WTC11 (cell line): ENCODE measurements around the gene TLE5. TPM values are rescaled to one million over a fixed set of nuclear protein-coding genes. Genes with fewer than 3 reads are reported as not detected.
A peak's percentile ranks its signal among the peaks of the same experiment; 100 is the strongest.

Experiments
- ATAC-seq: fragments of 200-7000 bp; cut with Tn5 transposase; 2 replicates; pipeline ENCODE4 v1.10.0; 2021; ENCODE audit warnings: mild to moderate bottlenecking, moderate library complexity
- CTCF ChIA-PET: fragments of 300-600 bp; sonication (Branson Sonifier 250); formaldehyde crosslinking; loops from one replicate; lab custom pipeline; 2021; ENCODE audit warnings: antibody characterized with exemption; lab: Charles Lee
- POLR2A ChIA-PET: fragments of 350-600 bp; sonication (Branson Sonifier 250); formaldehyde crosslinking; loops from one replicate; lab custom pipeline; 2021; ENCODE audit warnings: antibody characterized with exemption; lab: Charles Lee
- DNase-seq: peaks from one replicate; pipeline ENCODE4 v3.0.0; 2021; ENCODE audit warnings: low spot score
- H3K27ac Mint-ChIP-seq: 2 replicates; pipeline ENCODE4 v1.8.0; 2021; ENCODE audit warnings: mixed read lengths
- H3K27me3 Mint-ChIP-seq: 2 replicates; pipeline ENCODE4 v1.8.0; 2021; ENCODE audit warnings: low read depth, mild to moderate bottlenecking, moderate library complexity, mixed read lengths
- H3K36me3 Mint-ChIP-seq: 2 replicates; pipeline ENCODE4 v1.8.0; 2021; ENCODE audit warnings: mixed read lengths
- H3K4me1 Mint-ChIP-seq: 2 replicates; pipeline ENCODE4 v1.8.0; 2022; ENCODE audit warnings: mixed read lengths
- H3K4me3 Mint-ChIP-seq: 2 replicates; pipeline ENCODE4 v1.8.0; 2021; ENCODE audit warnings: mild to moderate bottlenecking, moderate library complexity, mixed read lengths
- H3K9me3 Mint-ChIP-seq: 2 replicates; pipeline ENCODE4 v1.8.0; 2021; ENCODE audit warnings: mixed read lengths
- FOXP1 ChIP-seq: sonication (generic); formaldehyde crosslinking; IDR thresholded peaks from 2 replicates; pipeline ENCODE4 v1.8.0; 2022; ENCODE audit warnings: missing genetic modification reagents, mild to moderate bottlenecking, moderate library complexity, borderline replicate concordance
- GTF2I ChIP-seq: fragments of 250-450 bp; sonication (Bioruptor Pico); conservative IDR thresholded peaks from 2 replicates; pipeline ENCODE4 v1.4.0; 2021; ENCODE audit warnings: mild to moderate bottlenecking
- IRF2 ChIP-seq: sonication (generic); formaldehyde crosslinking; IDR thresholded peaks from 2 replicates; pipeline ENCODE4 v1.8.0; 2022; ENCODE audit warnings: low read depth, missing genetic modification reagents, borderline replicate concordance
- JAZF1 ChIP-seq: fragments of 250-450 bp; sonication (Bioruptor Pico); IDR thresholded peaks from 2 replicates; pipeline ENCODE4 v1.9.0; 2021; ENCODE audit warnings: moderate library complexity, mild to moderate bottlenecking, inconsistent platforms
- NFATC4 ChIP-seq: fragments of 250-450 bp; sonication (Bioruptor Pico); IDR thresholded peaks from 2 replicates; pipeline ENCODE4 v1.9.0; 2021; ENCODE audit warnings: mild to moderate bottlenecking
- SOX15 ChIP-seq: fragments of 250-450 bp; sonication (Bioruptor Pico); IDR thresholded peaks from 2 replicates; pipeline ENCODE4 v1.9.0; 2021; ENCODE audit warnings: mild to moderate bottlenecking
- STAT6 ChIP-seq: sonication (generic); formaldehyde crosslinking; conservative IDR thresholded peaks from 2 replicates; pipeline ENCODE4 v1.8.1; 2023; ENCODE audit warnings: mild to moderate bottlenecking, low read depth, missing genetic modification reagents, moderate library complexity
- TCF7 ChIP-seq: sonication (generic); formaldehyde crosslinking; IDR thresholded peaks from 2 replicates; pipeline ENCODE4 v1.8.0; 2022; ENCODE audit warnings: mild to moderate bottlenecking, low read depth, missing genetic modification reagents, moderate library complexity
- TP53 ChIP-seq: sonication (generic); formaldehyde crosslinking; IDR thresholded peaks from 2 replicates; pipeline ENCODE4 v1.8.1; 2023; ENCODE audit warnings: mild to moderate bottlenecking, missing genetic modification reagents
- ZNF121 ChIP-seq: sonication (generic); formaldehyde crosslinking; IDR thresholded peaks from 2 replicates; pipeline ENCODE4 v1.8.0; 2023; ENCODE audit warnings: missing genetic modification reagents
- ZNF138 ChIP-seq: sonication (generic); formaldehyde crosslinking; conservative IDR thresholded peaks from 2 replicates; pipeline ENCODE4 v1.8.1; 2022; ENCODE audit warnings: mild to moderate bottlenecking, moderate library complexity, missing genetic modification reagents
- ZNF219 ChIP-seq: sonication (generic); formaldehyde crosslinking; IDR thresholded peaks from 2 replicates; pipeline ENCODE4 v1.8.0; 2023; ENCODE audit warnings: missing genetic modification reagents, mild to moderate bottlenecking, borderline replicate concordance
- ZNF232 ChIP-seq: sonication (generic); formaldehyde crosslinking; IDR thresholded peaks from 2 replicates; pipeline ENCODE4 v1.8.0; 2022; ENCODE audit warnings: mild to moderate bottlenecking, missing genetic modification reagents
- ZNF263 ChIP-seq: sonication (generic); formaldehyde crosslinking; IDR thresholded peaks from 2 replicates; pipeline ENCODE4 v1.8.1; 2022; ENCODE audit warnings: low read depth, mild to moderate bottlenecking, moderate library complexity, missing genetic modification reagents
- ZNF416 ChIP-seq: fragments of 250-450 bp; sonication (Bioruptor Pico); IDR thresholded peaks from 2 replicates; pipeline ENCODE4 v1.9.0; 2021; ENCODE audit warnings: mild to moderate bottlenecking, inconsistent platforms
- ZNF423 ChIP-seq: fragments of 250-450 bp; sonication (Bioruptor Pico); IDR thresholded peaks from 2 replicates; pipeline ENCODE4 v2.1.2; 2022; ENCODE audit warnings: mild to moderate bottlenecking, moderate library complexity
- total RNA-seq: library from RNA; stranded (reverse); gene quantifications from 3 replicates; pipeline ENCODE4 v1.2.3, GENCODE V29; 2021

The TLE5 gene
- total RNA-seq, 1 experiment from 2014 or later: 246 TPM

GRCh38 chr19:3041761-3042620, 20.3 kb downstream of the TLE5 start:
- peak; percentile 66; the same call in 1 of the 2 replicates for TF ChIP-seq GTF2I (CRISPR knock-in tag)
- TF ChIP-seq IRF2 (CRISPR knock-in tag): no peak
- TF ChIP-seq FOXP1 (CRISPR knock-in tag): peak; percentile 61; the same call in 1 of the 2 replicates
- TF ChIP-seq ZNF423 (CRISPR knock-in tag): peak; percentile 60; the same call in 1 of the 2 replicates
- TF ChIP-seq ZNF263 (CRISPR knock-in tag): 0 out of 2 replicates have a peak, but pooled peaks have one; percentile 39
- TF ChIP-seq ZNF219 (CRISPR knock-in tag): no peak
- ChIA-PET POLR2A (interaction anchor here (1.5 kb wide), 1 partner anchor 14 kb away, joined by 3 read pairs; no protein-coding TSS in a partner anchor), CTCF (interaction anchor here (0.9 to 3.0 kb wide), 13 partner anchors 11 to 405 kb away, joined by 3 to 16 read pairs (median 4); no protein-coding TSS in a partner anchor)
- Mint-ChIP-seq H3K36me3 (no peaks in the 10 kb centered on the region), H3K9me3 (no peaks in the 10 kb centered on the region), H3K4me3 (peak overlapping the region; percentile 60), H3K4me1 (peaks cover 34% of the 10 kb centered on the region), H3K27ac (no peak overlapping the region), H3K27me3 (peaks cover 49% of the 10 kb centered on the region)
- no peak; the same call in 1 of the 2 replicates for ATAC-seq
- DNase-seq: no peak

- 0 out of 2 replicates have a peak overlapping the region, but pooled peaks have one; percentile 73 for H3K27ac Mint-ChIP-seq
- POLR2A ChIA-PET: no interaction called here
Observed at GRCh38 chr19:3041327-3041726, 21.0 kb downstream of the TLE5 start.

GRCh38 chr19:3039641-3040077, 22.6 kb downstream of the TLE5 start:
- POLR2A ChIA-PET: interaction anchor here (0.6 kb wide), 1 partner anchor 65 kb away, joined by 3 read pairs; no protein-coding TSS in a partner anchor

More at GRCh38 chr19:3041327-3041726, 21.0 kb downstream of the TLE5 start:
- H3K4me3 Mint-ChIP-seq: peak overlapping the region; percentile 60
- H3K27me3 Mint-ChIP-seq: peaks cover 51% of the 10 kb centered on the region
- no peaks in the 10 kb centered on the region for H3K9me3 Mint-ChIP-seq
- peak; percentile 17 for ATAC-seq
- no peaks in the 10 kb centered on the region for H3K36me3 Mint-ChIP-seq
- CTCF ChIA-PET: interaction anchor here (1.0 to 3.0 kb wide), 5 partner anchors 16 to 90 kb away, joined by 3 to 10 read pairs (median 4); no protein-coding TSS in a partner anchor
- TF ChIP-seq FOXP1 (CRISPR knock-in tag) (no peak), ZNF138 (CRISPR knock-in tag) (no peak), ZNF121 (CRISPR knock-in tag) (0 out of 2 replicates have a peak, but pooled peaks have one; percentile 10), ZNF416 (no peak)
- no peak for DNase-seq
- peaks cover 39% of the 10 kb centered on the region for H3K4me1 Mint-ChIP-seq

GRCh38 chr19:3039125-3039524, 23.2 kb downstream of the TLE5 start:
- TF ChIP-seq GTF2I (CRISPR knock-in tag): peak; percentile 70; the same call in 1 of the 2 replicates
- no peak for TF ChIP-seq NFATC4
- no peak for TF ChIP-seq STAT6 (CRISPR knock-in tag)
- DNase-seq: no peak
- CTCF ChIA-PET: interaction anchor here (0.5 to 2.1 kb wide), 9 partner anchors 11 to 90 kb away, joined by 3 to 17 read pairs (median 5); no protein-coding TSS in a partner anchor
- Mint-ChIP-seq H3K27ac (no peak overlapping the region), H3K27me3 (peaks cover 40% of the 10 kb centered on the region), H3K4me3 (no peak overlapping the region), H3K9me3 (no peaks in the 10 kb centered on the region), H3K4me1 (peaks cover 32% of the 10 kb centered on the region), H3K36me3 (no peaks in the 10 kb centered on the region)
- POLR2A ChIA-PET: interaction anchor here (0.6 kb wide), 1 partner anchor 64 kb away, joined by 3 read pairs; no protein-coding TSS in a partner anchor
- ATAC-seq: no peak

More at GRCh38 chr19:3039641-3040077, 22.6 kb downstream of the TLE5 start:
- no peak overlapping the region for H3K4me3 Mint-ChIP-seq
- ATAC-seq: no peak
- DNase-seq: no peak
- peaks cover 28% of the 10 kb centered on the region for H3K4me1 Mint-ChIP-seq
- H3K9me3 Mint-ChIP-seq: no peaks in the 10 kb centered on the region
- peaks cover 40% of the 10 kb centered on the region for H3K27me3 Mint-ChIP-seq
- H3K36me3 Mint-ChIP-seq: no peaks in the 10 kb centered on the region
- no peak overlapping the region for H3K27ac Mint-ChIP-seq
- no peak for TF ChIP-seq ZNF232 (CRISPR knock-in tag)
- 0 out of 2 replicates have a peak, but pooled peaks have one; percentile 25 for TF ChIP-seq ZNF121 (CRISPR knock-in tag)
- TF ChIP-seq SOX15 (CRISPR knock-in tag): no peak
- TF ChIP-seq JAZF1 (CRISPR knock-in tag): no peak
- TF ChIP-seq TP53 (CRISPR knock-in tag): no peak
- no peak for TF ChIP-seq TCF7 (CRISPR knock-in tag)
- CTCF ChIA-PET: interaction anchor here (0.5 to 2.1 kb wide), 8 partner anchors 11 to 89 kb away, joined by 3 to 17 read pairs (median 6); no protein-coding TSS in a partner anchor
